GM13977 (cell line): Measurements from ENCODE around the gene TOMM5.

ENCODE experiments used
- DNase-seq: peaks from one replicate; pipeline ENCODE4 v3.0.0; 2012; ENCODE audit warnings: low spot score
- in situ Hi-C: fragments of 300-500 bp; cut with MboI; formaldehyde crosslinking; loops from one replicate; pipeline ENCODE4 v1.12.0; 2022; ENCODE audit warnings: low sequenced_read_pairs, low pct_unique_long_range_greater_than_20kb, mixed read lengths, inconsistent platforms; ENCODE audit not compliant: unreplicated experiment
- TF ChIP-seq, protein P1 (sequence below): IDR thresholded peaks from 2 replicates; pipeline ENCODE4 v1.5.1; 2012; ENCODE audit warnings: mild to moderate bottlenecking, control low read depth; ENCODE audit not compliant: insufficient read depth; ENCODE audit errors: extremely low read depth, missing control alignments

TOMM5 gene

DNA sequence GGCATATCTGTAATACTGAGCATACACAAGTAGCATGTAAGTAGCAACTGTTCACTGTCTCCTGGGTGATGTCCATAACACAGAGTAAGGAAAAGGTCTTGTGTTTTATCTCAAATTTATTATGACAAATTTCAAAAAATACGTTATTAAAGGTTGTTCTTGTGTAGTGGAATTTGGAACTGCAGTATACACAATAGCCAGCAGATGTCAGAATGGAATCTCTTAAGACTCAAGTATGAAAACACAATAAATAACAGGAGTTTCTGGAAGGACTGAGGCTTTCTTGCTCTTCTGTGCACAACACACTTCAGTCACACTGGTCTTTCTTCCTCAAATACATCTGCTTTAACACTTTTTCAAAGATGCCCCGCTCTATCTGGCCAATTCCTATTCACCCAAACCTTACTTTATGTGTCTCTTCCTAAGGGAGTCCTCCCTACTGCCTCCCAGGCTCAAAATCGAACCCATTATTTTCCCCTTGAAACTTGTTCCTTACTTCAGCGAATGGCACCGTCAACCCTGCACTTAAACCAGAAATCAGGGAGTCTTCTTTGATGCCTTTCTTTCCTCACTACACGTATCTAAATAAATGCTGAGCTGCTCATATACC is 9.7 kb downstream of the TOMM5 start:
- TF ChIP-seq, protein P1, sequence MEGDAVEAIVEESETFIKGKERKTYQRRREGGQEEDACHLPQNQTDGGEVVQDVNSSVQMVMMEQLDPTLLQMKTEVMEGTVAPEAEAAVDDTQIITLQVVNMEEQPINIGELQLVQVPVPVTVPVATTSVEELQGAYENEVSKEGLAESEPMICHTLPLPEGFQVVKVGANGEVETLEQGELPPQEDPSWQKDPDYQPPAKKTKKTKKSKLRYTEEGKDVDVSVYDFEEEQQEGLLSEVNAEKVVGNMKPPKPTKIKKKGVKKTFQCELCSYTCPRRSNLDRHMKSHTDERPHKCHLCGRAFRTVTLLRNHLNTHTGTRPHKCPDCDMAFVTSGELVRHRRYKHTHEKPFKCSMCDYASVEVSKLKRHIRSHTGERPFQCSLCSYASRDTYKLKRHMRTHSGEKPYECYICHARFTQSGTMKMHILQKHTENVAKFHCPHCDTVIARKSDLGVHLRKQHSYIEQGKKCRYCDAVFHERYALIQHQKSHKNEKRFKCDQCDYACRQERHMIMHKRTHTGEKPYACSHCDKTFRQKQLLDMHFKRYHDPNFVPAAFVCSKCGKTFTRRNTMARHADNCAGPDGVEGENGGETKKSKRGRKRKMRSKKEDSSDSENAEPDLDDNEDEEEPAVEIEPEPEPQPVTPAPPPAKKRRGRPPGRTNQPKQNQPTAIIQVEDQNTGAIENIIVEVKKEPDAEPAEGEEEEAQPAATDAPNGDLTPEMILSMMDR, result peak; percentile 74
- peak; percentile 29 for DNase-seq
- in situ Hi-C loops, result loop anchor here (25.0 kb wide), 1 partner anchor 95 kb away; the partner anchor contains the start of gene POLR1E

DNA sequence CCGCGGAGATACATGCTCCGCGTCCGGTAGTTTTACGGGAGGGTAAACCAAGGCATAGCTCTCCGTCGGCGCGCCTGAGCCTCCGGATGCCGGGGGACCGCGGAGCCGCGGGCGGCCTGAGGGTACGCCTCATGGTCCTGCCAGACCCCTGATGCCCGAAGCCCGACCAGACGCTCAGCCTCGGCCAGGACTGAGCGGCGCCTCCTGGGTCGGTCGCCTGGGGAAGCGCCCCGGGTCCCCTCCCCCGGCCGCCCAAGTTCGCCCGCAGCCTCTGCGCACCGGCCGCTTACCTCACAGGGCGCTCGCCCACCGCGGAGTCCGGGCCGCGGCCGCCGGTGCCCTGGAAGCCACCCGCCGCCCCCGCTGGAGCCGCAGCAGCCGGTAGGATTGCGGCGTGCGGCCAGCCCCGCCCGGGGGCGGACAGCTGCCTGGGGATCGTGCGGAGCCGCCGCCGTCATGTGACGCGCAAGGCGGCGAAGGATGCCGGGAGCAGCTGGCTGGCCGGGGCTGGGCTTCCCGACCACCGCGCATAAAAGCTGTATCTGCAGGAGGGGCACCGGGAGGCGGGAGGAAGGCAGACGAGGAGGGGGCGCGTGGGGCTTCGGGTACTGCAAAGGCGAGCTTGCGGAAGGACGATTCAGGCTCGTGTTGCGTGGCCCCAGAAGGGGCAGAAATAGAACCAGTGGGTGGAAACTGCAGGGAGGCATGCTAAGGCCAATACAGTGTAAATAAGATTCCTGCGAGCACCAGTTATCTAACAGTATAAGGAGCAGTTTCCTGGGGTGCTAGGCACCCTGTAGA is 16.3 kb downstream of the TOMM5 start, which contains the start of gene FBXO10:
FBXO10 (minus strand) TSS at position 460 of the 801 bp plus-strand sequence. CDS start 34,612 bp downstream, outside the sequence.
- TF ChIP-seq, protein P1, result no peak
- in situ Hi-C loops, result loop anchor here (25.0 kb wide), 1 partner anchor 89 kb away; the partner anchor contains the start of gene POLR1E
- peak; percentile 79 for DNase-seq

DNA sequence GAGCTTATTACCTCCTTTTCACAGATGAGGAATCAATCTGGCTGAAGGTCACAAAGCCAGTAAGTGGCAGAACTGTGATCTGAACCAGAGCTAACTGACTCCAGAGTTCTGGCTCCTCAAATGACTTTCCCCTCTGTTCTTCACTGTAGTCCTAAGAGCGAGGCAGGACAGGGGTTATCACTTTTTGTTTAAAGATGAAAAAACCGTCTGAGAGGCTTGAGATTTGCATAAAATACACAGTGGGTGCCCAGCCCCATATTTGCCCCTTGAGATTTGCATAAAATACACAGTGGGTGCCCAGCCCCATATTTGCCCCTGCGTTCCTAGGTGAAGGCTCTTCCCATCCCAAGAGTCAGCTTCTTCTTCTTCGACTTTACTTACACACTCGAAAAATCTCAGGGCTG is 16.9 kb downstream of the TOMM5 start:
- peak; percentile 31 for DNase-seq
- TF ChIP-seq, protein P1, result no peak
- in situ Hi-C loops, result loop anchor here (25.0 kb wide), 1 partner anchor 88 kb away; the partner anchor contains the start of gene POLR1E

DNA sequence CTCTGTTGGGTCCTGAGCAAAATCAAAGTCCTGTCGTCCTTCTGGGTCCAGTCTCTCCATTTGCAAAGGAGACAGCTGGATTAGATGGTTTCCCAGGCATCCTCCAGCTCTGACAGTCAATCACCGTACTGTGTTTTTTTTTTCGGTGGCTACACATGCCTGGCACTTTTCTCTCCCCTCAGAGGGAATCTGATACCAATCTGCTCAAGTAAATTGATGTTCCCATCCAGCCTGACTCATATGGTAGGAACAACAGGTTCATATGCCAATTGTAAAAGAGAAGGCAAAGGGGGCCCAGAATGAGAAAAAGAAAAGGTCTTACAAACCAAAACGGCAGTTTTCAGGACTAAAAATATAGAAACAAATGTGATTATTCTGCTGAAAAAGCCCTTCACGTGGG is 17.4 kb downstream of the TOMM5 start:
- DNase-seq, result no peak
- TF ChIP-seq, protein P1, result no peak
- in situ Hi-C loops, result loop anchor here (25.0 kb wide), 1 partner anchor 88 kb away; the partner anchor contains the start of gene POLR1E

DNA sequence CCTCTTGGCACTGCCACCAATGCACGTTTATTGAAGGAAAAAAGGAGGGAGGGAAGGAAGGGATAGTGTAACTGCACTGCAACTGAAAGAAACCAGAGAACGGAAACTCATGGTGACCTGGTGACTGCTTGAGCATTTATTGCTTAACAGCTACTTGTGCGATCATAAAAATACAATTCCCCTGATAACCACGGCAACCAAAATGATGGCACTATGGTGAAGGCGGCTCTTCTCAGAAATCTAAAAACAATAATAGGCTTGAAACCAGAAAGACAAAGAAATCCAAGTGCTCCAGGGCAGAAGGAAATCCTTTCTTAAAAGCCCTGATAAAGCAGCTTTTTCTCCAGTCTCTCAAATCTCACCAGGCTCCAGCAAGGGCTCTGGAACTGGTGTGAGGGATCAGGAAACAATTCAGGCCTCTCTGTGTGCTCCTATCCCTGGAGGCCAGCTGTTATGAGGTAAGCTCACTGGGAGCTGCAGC is 18.1 kb downstream of the TOMM5 start:
- no peak for DNase-seq
- in situ Hi-C loops, result no loop called here
- TF ChIP-seq, protein P1, result no peak

DNA sequence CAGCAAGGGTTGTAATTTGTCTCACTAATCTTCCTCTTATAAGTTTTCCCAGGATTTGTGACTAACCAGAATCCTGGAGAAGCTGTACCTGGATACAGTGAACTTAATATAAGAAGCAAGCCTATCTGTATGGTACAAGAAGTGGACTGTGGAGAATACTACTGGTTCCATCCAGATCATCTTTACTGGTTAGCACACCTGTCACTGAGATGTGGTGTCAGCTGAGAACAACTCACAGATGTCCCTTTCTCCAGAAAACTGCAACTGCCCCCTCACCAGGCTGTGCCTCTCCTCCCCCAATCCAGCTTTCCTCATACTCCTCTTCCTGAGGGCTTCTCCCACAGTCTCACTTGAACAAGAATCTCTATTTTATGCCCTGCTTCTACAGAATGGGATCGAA is 21.1 kb downstream of the TOMM5 start:
- TF ChIP-seq, protein P1, result no peak
- DNase-seq, result no peak
- in situ Hi-C loops, result no loop called here
